Right kidney (tissue), 1 donor: ENCODE data around the gene PPP1R9A.

Source experiments
- DNase-seq: peaks from one replicate; pipeline ENCODE4 v3.0.0-alpha.2; 2016

The PPP1R9A gene

DNA sequence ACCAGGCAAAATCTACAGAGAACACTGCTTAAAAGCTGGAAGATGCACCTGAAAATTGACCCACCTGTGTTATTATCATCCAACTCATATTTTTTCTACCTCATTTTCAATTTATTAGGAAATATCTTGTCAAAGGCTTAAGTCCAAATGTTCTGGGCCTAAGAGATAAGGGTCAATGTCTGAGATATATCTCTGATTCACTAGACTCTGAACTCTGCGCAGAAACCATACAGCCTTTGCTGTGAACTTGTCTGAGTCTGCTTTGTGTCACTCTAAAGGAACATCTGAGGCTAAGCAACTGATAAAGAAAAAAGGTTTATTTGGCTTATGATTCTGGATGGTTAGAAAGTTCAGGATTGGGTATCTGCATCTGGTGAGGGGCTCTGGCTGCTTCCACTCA, 413.3 kb downstream of the PPP1R9A start:
- DNase-seq = no peak

DNA sequence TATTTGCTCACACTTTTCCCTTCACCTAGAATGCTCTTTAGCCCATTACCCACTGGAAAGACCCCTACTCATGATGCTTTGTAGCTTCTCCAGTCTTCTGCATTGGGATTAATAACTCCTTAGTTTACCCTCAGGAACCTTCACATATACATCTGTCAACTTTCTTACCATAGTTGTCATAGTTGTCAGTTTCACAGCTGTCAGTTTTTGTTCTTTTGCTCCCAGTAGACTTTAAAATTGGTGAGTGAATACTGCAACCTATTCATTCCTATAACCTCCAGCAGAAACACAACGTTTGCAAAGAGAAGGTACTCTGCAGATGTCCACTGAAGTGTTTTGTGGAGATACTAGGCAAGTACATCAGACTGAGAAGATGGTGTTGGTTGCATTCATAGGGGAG, 414.3 kb downstream of the PPP1R9A start:
- DNase-seq = no peak

DNA sequence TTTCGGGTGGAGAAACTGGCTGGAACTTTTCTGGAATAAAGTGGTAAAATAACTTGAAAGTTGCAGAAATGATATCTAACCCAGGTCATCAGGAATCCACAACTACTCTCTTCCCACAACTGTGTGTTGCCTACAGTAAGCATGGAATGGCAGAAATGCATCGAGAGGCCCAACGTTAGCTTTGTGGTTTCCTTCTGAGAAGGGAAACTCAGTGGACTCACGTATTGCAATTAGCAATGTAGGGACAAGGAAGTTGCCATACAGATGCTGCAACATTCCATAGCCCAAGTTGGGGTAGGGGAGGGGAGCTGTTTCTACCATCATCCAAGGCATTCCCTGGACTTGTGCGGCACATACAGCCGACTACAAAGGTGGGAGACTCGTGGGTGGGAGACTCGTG, 415.0 kb downstream of the PPP1R9A start:
- no peak for DNase-seq

DNA sequence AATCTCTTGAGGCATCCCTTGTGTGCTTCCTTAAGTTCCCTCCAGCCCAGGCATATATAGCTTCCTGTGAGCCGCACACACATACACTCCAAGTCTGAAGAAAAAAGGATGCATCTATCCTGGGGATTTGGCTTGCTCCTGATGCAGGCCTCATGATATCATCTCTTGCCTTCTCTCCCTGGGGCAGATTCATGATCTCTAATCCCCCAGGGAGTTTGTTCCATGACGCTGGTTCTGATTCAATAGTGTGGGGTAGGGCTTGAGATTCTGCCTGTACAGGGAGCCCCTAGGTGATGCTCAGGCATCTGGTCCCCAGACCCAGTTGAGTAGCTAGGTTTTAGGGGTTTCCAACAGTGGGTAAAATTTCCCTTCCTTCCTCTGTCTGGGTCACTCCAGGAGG, 415.5 kb downstream of the PPP1R9A start:
- no peak for DNase-seq

DNA sequence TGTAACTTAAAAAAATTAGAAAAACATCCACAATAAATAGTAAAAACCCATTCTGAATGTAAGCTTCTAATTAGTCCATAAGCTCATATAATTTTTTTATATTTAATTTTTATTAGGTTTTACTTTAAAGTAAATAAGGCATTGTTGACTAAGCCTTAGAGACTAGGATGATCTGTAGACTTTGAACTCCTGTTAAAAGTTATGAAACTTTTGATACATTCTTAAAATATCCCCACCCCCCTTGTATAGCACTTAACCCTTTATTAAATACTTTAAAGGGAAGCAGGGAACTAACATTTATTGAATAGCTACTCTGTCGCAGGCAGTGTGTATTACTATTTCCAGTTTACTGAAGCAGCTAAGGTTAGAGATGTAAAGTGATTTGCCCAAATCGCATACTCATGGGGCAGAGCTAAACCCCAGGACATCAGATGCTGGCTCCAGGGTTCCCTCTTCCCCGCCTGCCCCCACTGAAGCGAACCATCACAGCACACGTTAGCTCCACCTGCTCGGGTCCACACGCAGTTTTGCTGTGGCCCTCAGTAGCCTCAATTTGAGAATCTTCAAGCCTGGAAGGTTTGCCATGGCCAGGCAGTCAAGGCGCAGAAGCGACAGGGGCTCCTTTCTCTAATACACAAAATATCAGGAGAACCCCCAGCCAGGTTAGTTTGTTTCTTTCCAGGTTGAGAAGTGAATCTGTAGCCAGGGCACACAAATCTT, 416.2 kb downstream of the PPP1R9A start:
- no peak for DNase-seq

DNA sequence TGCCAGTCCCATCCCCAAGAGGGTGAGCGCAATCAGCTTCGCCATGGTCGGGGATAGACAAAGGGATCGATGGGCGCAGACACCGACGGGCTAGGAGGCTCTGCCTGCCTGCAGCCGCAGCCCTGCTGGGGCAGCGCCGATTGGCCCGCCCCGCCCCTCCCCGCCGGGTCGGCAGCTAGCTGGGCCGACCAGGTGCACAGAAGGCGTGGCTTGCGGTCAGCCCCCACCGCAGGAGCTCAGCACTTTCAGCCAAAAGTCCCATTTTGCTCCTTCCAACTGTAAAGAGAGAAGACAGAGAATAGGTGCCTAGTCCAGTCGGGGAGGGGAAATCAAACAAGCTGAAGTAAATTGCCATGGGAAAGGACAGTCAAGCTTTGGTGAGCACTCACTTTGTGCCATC, 417.0 kb downstream of the PPP1R9A start, which contains the start of gene PON1:
Gene PON1 (minus strand): TSS at position 102 of the 400 bp plus-strand sequence. CDS start 57 bp downstream, at position 45.
- DNase-seq = no peak

DNA sequence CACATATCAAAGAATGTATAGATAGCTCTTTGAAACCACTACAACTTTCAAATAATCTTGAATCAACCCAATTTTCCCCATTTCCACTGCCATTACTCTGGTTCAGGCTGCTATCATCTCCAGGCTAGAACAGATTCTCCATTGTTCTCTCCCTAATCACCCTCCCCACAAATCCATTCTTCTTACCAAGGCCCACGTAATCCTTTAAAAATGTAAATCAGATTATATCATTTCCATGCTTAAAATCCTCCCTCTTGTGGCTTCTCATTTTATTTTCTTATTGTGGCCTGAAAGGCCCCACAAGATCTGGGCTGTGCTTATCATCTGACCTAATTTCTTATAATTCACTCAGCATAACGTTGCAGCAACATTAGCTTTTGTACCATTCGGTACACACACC, 420.0 kb downstream of the PPP1R9A start:
- no peak for DNase-seq

DNA sequence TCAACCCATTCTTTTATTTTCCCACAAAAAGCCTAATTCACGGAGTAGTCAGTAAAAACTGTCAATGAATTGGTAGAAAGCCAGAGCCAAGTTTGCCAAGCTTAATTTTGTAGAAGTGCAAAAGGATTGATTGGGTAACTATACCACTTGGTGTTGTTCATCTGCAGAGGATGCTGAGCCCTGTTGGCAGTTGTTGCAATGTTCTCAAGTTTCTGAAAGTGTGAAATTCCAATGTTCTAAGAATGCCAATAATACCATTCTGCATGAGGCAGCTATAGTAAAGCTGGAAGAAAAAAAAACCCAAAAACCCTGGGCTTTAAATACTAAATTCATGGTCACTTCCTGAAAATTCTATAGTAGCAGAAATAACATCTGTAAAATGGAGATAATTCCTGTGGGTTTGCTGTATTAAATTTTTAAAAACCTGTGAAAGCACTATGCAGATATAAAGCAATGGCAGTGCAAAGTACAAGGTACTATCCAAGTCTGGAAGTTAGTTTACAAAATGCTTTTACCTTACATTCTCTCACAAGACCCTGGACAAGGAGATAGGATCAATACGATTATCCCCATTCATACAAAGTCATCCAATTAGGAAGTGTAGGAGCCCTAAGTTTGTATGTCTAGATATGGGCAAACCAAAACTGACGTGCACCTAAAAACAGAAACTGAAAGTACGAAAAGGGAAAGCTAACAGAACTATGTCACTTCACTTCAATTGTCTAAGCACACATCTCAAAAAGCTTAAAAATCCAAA, 423.0 kb downstream of the PPP1R9A start:
- no peak for DNase-seq

DNA sequence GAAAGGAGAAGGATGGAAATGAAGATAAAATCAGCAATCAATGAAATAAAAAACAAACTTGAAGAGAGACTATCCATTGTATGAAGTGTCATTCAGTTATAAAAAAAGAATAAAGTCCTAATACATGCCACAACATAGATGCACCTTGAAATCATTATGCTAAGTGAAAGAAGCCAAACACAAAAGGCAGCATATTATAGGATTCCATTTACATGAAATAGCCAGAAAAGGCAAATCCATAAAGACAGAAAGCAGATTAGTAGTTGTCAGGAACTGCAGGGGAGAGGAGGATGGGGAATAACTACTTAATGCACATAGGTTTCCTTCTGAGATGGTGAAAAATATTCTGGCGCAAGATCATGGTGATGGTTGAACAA, 423.6 kb downstream of the PPP1R9A start:
- no peak for DNase-seq

DNA sequence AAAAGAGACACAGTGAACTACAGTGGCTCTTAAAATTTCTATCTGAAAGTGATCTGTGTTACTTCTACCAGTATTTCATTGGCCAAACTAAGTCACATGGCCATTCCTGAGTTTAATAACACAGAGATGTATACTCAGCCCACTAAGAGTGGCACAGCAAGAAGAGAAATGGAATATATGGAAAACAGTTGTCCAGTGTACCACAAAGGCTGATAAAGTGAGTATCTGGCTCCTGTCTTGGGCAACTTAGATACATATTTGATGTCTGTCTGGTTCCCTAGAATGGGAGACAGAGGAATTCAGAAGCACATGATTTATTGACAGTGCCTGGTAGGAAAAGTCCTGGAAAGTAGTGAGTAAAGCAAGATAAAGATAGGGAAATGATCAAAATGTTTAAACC, 427.1 kb downstream of the PPP1R9A start:
- no peak for DNase-seq

DNA sequence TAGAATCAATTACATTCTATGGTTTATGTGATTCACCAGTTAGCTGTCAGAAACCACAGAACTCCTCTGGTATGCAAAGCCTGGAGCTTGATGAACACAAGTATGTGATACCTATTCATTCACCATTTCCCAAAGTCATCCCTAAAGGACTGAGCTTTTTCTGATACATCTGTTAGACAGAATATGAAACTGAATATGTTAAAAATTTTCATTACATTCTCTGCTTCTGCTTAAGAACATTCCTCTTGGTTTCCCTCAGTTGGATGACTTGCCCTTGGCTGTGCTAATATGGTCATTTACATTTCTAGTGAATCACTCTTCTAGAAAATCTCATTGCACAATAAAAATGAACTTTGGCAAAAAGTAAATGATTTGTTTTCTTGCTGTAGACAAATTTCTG, 427.7 kb downstream of the PPP1R9A start:
- DNase-seq = no peak

DNA sequence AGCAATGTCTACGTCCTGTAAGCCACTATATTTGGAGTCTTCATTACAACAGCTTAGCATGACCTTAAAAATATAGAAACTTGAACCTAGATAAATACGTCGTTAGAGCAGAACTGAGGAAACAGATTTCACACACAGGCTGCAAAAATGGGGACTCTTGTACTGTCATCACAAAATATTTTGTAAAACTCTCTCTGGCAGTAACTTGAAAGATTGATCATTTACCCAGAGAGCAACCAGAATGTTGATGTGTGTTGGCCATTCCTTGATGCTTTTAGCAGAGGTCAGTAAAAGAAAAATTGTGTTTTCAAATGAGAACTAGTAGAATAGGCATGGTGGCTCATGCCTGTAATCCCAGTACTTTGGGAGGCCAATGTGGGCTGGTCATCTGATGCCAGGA, 431.4 kb downstream of the PPP1R9A start:
- no peak for DNase-seq

DNA sequence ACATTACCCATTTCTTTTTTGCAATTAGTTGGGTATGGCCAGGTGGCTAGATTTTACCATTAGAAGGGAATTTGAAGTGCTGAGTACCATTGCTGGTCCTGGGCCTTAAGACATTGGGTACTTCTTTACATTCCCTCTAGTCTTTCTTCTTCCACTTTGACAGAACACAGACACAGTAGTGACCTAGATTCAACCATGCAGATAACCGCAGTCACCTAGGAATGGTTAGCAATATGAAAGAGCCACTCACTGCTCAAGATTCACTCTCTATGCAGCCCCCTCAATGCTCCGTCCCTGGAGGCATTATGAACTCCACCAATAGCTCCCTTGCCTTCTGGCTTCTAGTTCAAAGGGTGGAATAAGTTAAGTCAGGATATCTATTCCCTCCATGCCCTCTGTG, 433.1 kb downstream of the PPP1R9A start:
- DNase-seq = no peak

DNA sequence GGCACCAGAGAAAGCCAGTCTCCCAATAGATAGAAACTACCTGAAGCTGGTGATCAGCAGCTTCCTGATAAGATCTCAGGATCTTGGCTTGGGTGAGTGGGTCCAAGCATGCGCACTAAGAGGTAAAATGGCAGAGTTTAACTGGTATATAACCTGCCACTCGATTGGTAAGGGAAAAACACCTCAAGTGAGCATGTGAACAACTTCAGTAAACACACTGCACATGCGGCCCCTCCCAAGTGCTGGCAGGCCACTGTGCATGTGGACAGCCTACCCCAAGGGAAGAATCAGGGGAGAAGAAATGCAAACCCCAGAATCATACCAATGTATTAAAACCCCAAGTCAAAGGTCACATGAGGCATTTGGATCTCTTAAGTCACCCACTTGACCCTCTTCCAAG, 434.6 kb downstream of the PPP1R9A start:
- DNase-seq = no peak

DNA sequence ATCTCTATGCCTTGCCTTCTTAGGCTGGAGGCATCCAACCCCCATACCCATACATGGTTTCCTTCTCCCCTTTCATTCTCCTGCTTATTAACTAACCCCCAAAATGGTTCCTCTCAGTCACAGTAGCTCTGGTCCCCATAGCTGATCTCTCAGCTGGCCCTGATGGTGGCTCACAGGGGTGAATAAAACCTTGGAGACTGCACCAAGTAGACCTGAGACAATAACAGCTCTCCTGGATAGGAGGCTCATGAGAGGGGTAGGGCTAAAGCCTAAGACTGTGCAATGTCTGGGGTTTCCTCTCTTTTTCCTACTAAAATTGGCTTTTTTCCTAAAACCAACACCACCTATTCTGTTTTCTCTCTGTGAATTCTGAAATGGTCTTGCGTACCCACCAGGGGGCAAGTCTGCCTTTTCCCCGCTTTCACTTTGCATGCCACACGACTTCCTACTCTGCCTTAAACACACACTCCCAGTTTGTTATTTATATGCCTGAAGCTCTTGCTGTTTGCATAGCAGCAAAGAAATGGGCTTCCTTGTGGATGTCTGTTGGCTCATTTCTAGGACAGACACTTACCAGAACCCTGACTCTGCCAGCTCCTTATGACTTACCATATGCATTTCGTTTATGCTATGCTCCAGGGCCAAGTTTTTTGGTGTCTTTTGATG, 435.4 kb downstream of the PPP1R9A start:
- DNase-seq = no peak
